ENCODE results near the gene THAP4. TPM values are rescaled to one million over a fixed set of nuclear protein-coding genes. Genes with fewer than 3 reads are reported as not detected.

The THAP4 gene
- total and polyA plus RNA-seq, 2 donors = 34.0 to 36.8 TPM

DNA sequence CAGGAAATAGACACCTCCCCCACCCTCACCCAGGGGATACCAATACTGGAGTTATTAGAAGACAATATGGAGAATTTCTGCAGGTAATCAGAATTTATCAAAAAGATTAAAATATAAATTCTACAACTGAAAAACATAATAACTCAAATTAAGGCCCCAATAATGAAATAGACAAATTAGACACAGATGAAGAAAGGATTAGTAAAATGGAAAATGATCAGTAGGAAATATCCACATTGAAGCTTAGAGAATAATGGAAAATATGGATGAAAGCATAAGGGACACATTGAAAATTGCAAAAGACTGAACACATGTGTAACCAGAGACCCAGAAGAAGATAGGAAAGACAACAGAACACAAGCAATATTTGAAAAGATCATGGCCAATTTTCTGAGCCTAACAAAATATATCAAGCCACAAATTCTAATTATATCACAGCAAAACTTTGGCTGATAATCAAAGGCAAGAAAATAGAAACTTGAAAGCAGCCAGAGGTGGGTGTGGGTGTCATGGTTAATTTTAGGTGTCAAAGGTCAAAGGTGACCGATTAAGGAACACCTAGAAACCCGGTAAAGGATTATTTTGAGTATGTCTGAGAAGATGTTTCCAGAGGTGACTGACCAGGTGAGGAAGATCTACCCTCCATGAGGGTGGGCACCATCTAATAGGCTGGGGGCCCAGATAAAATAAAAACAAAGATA lies 50.2 kb downstream of the THAP4 start:
- DNase-seq (ENCODE audit: low read depth in 6 of 9, low spot score in 9 of 9) = no peak
- H3K36me3 ChIP-seq (ENCODE audit: control insufficient read depth in 2 of 2, insufficient read depth in 2 of 2, low read length in 1 of 2) = peaks cover 28 to 29% of the 10 kb centered on the region in 2 donors

DNA sequence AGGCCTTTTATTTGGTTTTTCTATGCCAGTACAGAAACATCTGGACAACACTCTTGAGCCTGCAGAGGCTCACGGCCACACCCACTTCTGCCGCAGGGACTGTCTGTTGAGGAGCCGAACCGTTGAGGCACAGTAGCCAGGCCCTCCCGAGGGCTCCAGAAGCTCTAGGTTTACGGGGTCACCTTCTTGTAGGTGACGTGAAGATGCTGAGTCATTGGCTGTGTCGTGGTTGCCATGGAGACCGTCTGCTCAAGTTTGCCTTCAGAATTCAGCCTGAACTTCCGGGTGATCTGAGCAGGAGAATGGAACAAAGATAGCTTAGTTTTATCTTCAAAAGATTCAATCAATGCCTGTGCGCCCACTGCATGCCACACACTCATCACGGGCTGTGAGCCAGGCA lies 52.5 kb downstream of the THAP4 start:
- H3K4me3 ChIP-seq (ENCODE audit: low read length in 2 of 2) = no peak overlapping the region
- H3K9me3 ChIP-seq (ENCODE audit: control insufficient read depth in 2 of 2, insufficient read depth in 1 of 2, low read length in 1 of 2) = peaks cover 6 to 29% of the 10 kb centered on the region in 2 donors
- 97% methylated on average over 12 of the region's 12 CpGs for WGBS
- peaks cover 28 to 29% of the 10 kb centered on the region in 2 donors for H3K36me3 ChIP-seq (ENCODE audit: control insufficient read depth in 2 of 2, insufficient read depth in 2 of 2, low read length in 1 of 2)
- no peaks in the 10 kb centered on the region for H3K4me1 ChIP-seq (ENCODE audit: control insufficient read depth in 2 of 2, insufficient read depth in 2 of 2, low read length in 2 of 2)
- no peaks in the 10 kb centered on the region for H3K27me3 ChIP-seq (ENCODE audit: control insufficient read depth in 2 of 2, insufficient read depth in 1 of 2, low read length in 1 of 2)
- H3K27ac ChIP-seq (ENCODE audit: low read depth in 1 of 2, low read length in 1 of 2) = no peak overlapping the region
- no peak for DNase-seq (ENCODE audit: low read depth in 6 of 9, low spot score in 9 of 9)

More for the DNA sequence above, 50.2 kb downstream of the THAP4 start:
- Histone ChIP-seq H3K4me3 (ENCODE audit: low read length in 2 of 2) (no peak overlapping the region), H3K27ac (ENCODE audit: low read depth in 1 of 2, low read length in 1 of 2) (no peak overlapping the region), H3K4me1 (ENCODE audit: control insufficient read depth in 2 of 2, insufficient read depth in 2 of 2, low read length in 2 of 2) (no peaks in the 10 kb centered on the region), H3K27me3 (ENCODE audit: control insufficient read depth in 2 of 2, insufficient read depth in 1 of 2, low read length in 1 of 2) (no peaks in the 10 kb centered on the region), H3K9me3 (ENCODE audit: control insufficient read depth in 2 of 2, insufficient read depth in 1 of 2, low read length in 1 of 2) (peaks cover 6 to 34% of the 10 kb centered on the region in 2 donors)
- 97% methylated on average over 2 of the region's 2 CpGs for WGBS

DNA sequence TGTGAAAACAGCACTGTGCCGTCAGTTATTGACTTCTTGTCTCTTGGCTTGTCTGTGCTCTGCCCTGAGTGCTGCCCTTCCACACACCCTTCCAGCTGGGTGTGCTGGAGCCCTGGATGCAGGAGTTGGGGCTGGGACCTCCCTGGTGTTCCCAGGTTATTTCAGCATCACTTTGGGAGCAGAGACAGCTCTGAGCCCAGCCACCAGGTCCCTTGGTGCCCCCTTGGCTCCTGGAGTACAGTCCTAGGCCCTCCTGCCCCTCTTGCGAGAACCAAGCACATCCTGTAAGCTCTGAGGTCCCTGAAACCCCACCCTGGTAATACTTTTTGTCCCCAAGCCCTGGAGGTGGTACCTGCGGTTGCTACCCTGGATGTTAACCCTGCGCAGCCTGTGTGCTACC lies 54.2 kb downstream of the THAP4 start:
- no peak overlapping the region for H3K4me3 ChIP-seq (ENCODE audit: low read length in 2 of 2)
- no peaks in the 10 kb centered on the region for H3K27me3 ChIP-seq (ENCODE audit: control insufficient read depth in 2 of 2, insufficient read depth in 1 of 2, low read length in 1 of 2)
- DNase-seq (ENCODE audit: low read depth in 6 of 9, low spot score in 9 of 9) = no peak
- H3K9me3 ChIP-seq (ENCODE audit: control insufficient read depth in 2 of 2, insufficient read depth in 1 of 2, low read length in 1 of 2) = peaks cover 6 to 29% of the 10 kb centered on the region in 2 donors
- H3K27ac ChIP-seq (ENCODE audit: low read depth in 1 of 2, low read length in 1 of 2) = no peak overlapping the region
- WGBS = 98% methylated on average over 4 of the region's 4 CpGs
- H3K4me1 ChIP-seq (ENCODE audit: control insufficient read depth in 2 of 2, insufficient read depth in 2 of 2, low read length in 2 of 2) = no peaks in the 10 kb centered on the region
- H3K36me3 ChIP-seq (ENCODE audit: control insufficient read depth in 2 of 2, insufficient read depth in 2 of 2, low read length in 1 of 2) = peaks cover 28 to 29% of the 10 kb centered on the region in 2 donors

DNA sequence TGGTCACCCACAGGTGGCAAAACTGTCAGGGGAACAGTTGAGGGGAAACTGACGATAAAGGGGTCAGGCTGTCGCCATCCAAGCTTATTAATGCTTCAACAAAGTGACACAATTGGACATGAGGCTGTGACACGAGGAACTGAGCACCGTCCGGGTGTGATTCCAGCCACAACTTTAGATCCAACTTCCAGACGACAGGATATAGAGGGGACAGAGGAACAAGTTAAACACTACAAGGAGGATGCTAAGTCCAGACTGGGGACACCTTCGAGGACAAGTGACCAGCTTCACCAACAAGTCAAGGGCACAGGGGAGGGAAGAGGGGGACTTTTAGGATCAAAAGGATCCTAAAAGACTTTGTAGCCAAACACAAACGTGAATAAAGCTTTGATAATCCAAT lies 54.6 kb downstream of the THAP4 start:
- H3K4me3 ChIP-seq (ENCODE audit: low read length in 2 of 2) = no peak overlapping the region
- WGBS = 97% methylated on average over 8 of the region's 8 CpGs
- peaks cover 6 to 25% of the 10 kb centered on the region in 2 donors for H3K9me3 ChIP-seq (ENCODE audit: control insufficient read depth in 2 of 2, insufficient read depth in 1 of 2, low read length in 1 of 2)
- H3K27me3 ChIP-seq (ENCODE audit: control insufficient read depth in 2 of 2, insufficient read depth in 1 of 2, low read length in 1 of 2) = no peaks in the 10 kb centered on the region
- H3K27ac ChIP-seq (ENCODE audit: low read depth in 1 of 2, low read length in 1 of 2) = no peak overlapping the region
- no peaks in the 10 kb centered on the region for H3K4me1 ChIP-seq (ENCODE audit: control insufficient read depth in 2 of 2, insufficient read depth in 2 of 2, low read length in 2 of 2)
- H3K36me3 ChIP-seq (ENCODE audit: control insufficient read depth in 2 of 2, insufficient read depth in 2 of 2, low read length in 1 of 2) = peaks cover 28 to 29% of the 10 kb centered on the region in 2 donors
- DNase-seq (ENCODE audit: low read depth in 6 of 9, low spot score in 9 of 9) = no peak

DNA sequence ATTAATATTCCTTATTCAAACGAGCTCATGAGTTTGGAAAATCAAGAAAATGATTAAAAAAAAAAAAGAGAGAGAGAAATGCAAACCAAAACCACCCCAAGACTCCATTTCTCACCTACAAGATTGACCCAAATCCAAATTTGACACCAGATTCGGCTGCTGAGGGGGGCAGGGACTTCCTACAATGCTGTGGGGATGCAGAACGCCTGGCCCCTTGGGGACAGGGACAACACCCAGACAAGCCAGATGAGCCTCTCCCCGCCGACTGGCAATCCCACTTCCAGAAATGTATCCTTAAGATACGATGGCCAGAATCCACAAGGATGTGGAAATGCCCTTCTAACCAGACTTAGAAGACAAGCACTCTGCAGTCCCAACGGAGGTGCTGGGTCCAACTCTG lies 57.7 kb downstream of the THAP4 start:
- H3K36me3 ChIP-seq (ENCODE audit: control insufficient read depth in 2 of 2, insufficient read depth in 2 of 2, low read length in 1 of 2) = peaks cover 19 to 20% of the 10 kb centered on the region in 2 donors
- no peak for DNase-seq (ENCODE audit: low read depth in 6 of 9, low spot score in 9 of 9)
- 96% methylated on average over 7 of the region's 7 CpGs for WGBS
- H3K27ac ChIP-seq (ENCODE audit: low read depth in 1 of 2, low read length in 1 of 2) = no peak overlapping the region
- no peaks in the 10 kb centered on the region for H3K4me1 ChIP-seq (ENCODE audit: control insufficient read depth in 2 of 2, insufficient read depth in 2 of 2, low read length in 2 of 2)
- no peaks in the 10 kb centered on the region for H3K27me3 ChIP-seq (ENCODE audit: control insufficient read depth in 2 of 2, insufficient read depth in 1 of 2, low read length in 1 of 2)
- H3K4me3 ChIP-seq (ENCODE audit: low read length in 2 of 2) = no peak overlapping the region
- peaks cover 0 to 1% of the 10 kb centered on the region in 2 donors for H3K9me3 ChIP-seq (ENCODE audit: control insufficient read depth in 2 of 2, insufficient read depth in 1 of 2, low read length in 1 of 2)

DNA sequence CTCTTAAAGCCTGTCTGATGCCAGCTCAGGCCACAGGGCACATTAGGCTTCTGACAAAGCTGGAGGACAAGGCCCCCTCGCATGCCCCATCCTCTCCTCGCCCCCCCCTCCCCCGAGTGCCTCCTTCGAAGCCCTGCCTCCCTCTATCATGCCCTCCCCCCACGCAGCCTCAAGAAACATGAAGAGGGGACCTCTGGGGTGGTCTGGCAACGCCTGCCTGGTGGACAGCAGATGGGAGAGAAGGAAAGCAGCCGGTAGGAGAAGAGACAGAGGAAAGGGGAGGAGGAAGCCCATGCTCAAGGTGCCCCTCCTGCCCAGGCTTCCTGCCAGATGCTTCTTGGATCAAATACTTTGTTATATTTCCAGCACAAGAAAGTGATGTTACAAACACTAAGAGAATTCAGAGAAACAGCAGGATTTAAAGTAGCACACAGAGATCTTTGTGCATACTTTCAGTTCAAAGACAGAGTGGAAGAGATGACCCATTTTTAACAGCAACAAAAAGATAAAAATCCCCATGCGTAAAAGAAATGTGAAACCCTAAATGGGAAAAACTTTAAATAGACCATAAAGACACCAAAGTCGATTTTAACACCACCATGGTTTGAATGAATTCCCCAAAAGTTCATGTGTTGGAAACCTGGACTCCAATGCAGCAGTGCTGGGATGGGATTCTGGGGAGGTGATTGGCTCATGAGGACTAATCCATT lies 59.4 kb downstream of the THAP4 start:
- WGBS = 83% methylated on average over 9 of the region's 9 CpGs
- H3K4me3 ChIP-seq (ENCODE audit: low read length in 2 of 2) = no peak overlapping the region
- no peak for DNase-seq (ENCODE audit: low read depth in 6 of 9, low spot score in 9 of 9)
- H3K27me3 ChIP-seq (ENCODE audit: control insufficient read depth in 2 of 2, insufficient read depth in 1 of 2, low read length in 1 of 2) = no peaks in the 10 kb centered on the region
- H3K36me3 ChIP-seq (ENCODE audit: control insufficient read depth in 2 of 2, insufficient read depth in 2 of 2, low read length in 1 of 2) = peaks cover 5 to 7% of the 10 kb centered on the region in 2 donors
- H3K9me3 ChIP-seq (ENCODE audit: control insufficient read depth in 2 of 2, insufficient read depth in 1 of 2, low read length in 1 of 2) = peaks cover 0 to under 1% of the 10 kb centered on the region in 2 donors
- H3K4me1 ChIP-seq (ENCODE audit: control insufficient read depth in 2 of 2, insufficient read depth in 2 of 2, low read length in 2 of 2) = no peaks in the 10 kb centered on the region
- no peak overlapping the region for H3K27ac ChIP-seq (ENCODE audit: low read depth in 1 of 2, low read length in 1 of 2)

DNA sequence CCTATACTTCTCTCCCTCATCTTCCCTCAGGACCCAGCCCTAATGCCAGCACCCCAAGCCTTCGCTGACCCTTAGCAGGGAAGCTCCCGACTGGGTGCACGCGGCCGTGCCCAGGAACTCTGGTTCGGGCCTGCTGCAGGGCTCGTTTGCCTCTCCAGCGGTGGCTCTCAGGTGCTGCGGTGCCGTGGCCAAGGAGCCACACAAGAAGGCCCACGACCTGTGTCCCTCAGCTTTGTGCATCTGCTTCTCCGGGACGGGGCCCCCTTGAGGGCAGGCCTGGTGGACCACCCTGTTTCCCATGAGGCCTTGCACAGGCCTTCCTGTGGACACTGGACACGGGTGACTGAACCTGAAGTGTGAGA lies 60.7 kb downstream of the THAP4 start:
- no peak overlapping the region for H3K4me3 ChIP-seq (ENCODE audit: low read length in 2 of 2)
- WGBS = 96% methylated on average over 14 of the region's 14 CpGs
- peaks cover 0 to 6% of the 10 kb centered on the region in 2 donors for H3K9me3 ChIP-seq (ENCODE audit: control insufficient read depth in 2 of 2, insufficient read depth in 1 of 2, low read length in 1 of 2)
- no peak for DNase-seq (ENCODE audit: low read depth in 6 of 9, low spot score in 9 of 9)
- H3K36me3 ChIP-seq (ENCODE audit: control insufficient read depth in 2 of 2, insufficient read depth in 2 of 2, low read length in 1 of 2) = peaks cover 0 to 5% of the 10 kb centered on the region in 2 donors
- no peak overlapping the region for H3K27ac ChIP-seq (ENCODE audit: low read depth in 1 of 2, low read length in 1 of 2)
- H3K4me1 ChIP-seq (ENCODE audit: control insufficient read depth in 2 of 2, insufficient read depth in 2 of 2, low read length in 2 of 2) = no peaks in the 10 kb centered on the region
- no peaks in the 10 kb centered on the region for H3K27me3 ChIP-seq (ENCODE audit: control insufficient read depth in 2 of 2, insufficient read depth in 1 of 2, low read length in 1 of 2)

DNA sequence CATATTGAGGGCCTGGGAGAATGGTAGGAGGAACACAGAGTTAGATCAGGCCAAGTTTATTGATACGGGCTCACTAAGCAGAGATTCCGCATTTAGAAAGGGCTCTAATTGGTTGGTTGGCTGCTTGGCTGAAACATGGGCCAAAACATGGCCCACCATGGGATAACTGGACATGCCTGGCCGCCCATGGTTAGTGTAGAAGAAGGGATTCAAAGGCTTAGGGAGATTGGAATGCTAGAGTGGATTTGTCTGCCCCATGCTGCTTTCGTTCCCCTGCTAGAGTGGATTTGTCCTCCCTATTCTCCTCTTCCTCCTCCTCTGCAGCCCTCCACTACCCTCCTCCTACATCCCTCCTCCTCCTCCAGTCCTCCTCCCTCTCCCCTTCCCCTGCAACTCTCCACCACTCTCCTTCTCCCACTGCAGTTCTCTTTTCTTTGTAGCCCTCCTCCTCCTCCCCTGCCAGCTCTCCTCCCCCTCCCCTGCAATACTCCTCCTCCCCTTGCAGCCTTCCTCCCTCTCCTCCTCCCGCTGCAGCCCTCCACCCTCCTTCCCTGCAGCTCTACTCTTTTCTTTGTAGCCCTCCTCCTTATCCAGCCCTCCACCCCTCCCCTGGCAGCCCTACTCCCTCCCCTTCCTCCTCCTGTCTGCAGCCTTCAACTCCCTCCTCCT lies 61.2 kb downstream of the THAP4 start:
- H3K4me3 ChIP-seq (ENCODE audit: low read length in 2 of 2) = no peak overlapping the region
- WGBS = over 99% methylated on average over 5 of the region's 5 CpGs
- H3K27me3 ChIP-seq (ENCODE audit: control insufficient read depth in 2 of 2, insufficient read depth in 1 of 2, low read length in 1 of 2) = no peaks in the 10 kb centered on the region
- H3K4me1 ChIP-seq (ENCODE audit: control insufficient read depth in 2 of 2, insufficient read depth in 2 of 2, low read length in 2 of 2) = no peaks in the 10 kb centered on the region
- no peak for DNase-seq (ENCODE audit: low read depth in 6 of 9, low spot score in 9 of 9)
- H3K9me3 ChIP-seq (ENCODE audit: control insufficient read depth in 2 of 2, insufficient read depth in 1 of 2, low read length in 1 of 2) = peaks cover 0 to 6% of the 10 kb centered on the region in 2 donors
- H3K27ac ChIP-seq (ENCODE audit: low read depth in 1 of 2, low read length in 1 of 2) = no peak overlapping the region
- H3K36me3 ChIP-seq (ENCODE audit: control insufficient read depth in 2 of 2, insufficient read depth in 2 of 2, low read length in 1 of 2) = peaks cover 0 to 5% of the 10 kb centered on the region in 2 donors

All from thymus (tissue), 11 donors.